Erythroblast (primary cell): ENCODE data around the gene SUMF2.

Experiments
- GATA1 ChIP-seq: IDR thresholded peaks from 2 replicates; pipeline ENCODE4 v1.6.1; 2011; ENCODE audit warnings: low read depth, mild to moderate bottlenecking, control low read depth, low read length, moderate library complexity
- POLR2A ChIP-seq: IDR thresholded peaks from 2 replicates; pipeline ENCODE4 v1.6.1; 2011; ENCODE audit warnings: mild to moderate bottlenecking, low read length

DNA sequence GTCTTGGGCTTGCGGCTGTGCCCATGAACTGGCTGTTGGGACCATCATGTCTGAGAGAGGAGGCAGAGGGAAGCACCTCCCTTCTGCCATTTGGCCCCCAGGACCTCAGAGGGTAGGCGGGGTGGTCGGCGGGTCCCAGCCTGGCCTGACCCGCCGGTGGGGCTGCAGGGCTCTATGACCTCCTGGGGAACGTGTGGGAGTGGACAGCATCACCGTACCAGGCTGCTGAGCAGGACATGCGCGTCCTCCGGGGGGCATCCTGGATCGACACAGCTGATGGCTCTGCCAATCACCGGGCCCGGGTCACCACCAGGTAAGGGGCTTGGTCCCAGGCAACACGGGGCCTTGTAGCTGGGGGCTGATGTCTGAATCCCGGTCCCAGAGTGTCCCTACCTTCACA, 14.1 kb downstream of the SUMF2 start:
- TF ChIP-seq POLR2A, result no peak
- TF ChIP-seq GATA1, result no peak
